Keratinocyte (primary cell): ENCODE data around the gene EGFL8. TPM values are rescaled to one million over a fixed set of nuclear protein-coding genes. Genes with fewer than 3 reads are reported as not detected.
A peak's percentile ranks its signal among the peaks of the same experiment; 100 is the strongest.

Source experiments
- DNase-seq: peaks from one replicate; pipeline ENCODE4 v3.0.0-alpha.2; 2011; ENCODE audit warnings: low read depth, missing footprints, low spot score
- FAIRE-seq: peaks from 2 replicates; lab custom pipeline; 2011; peaks lifted over from hg19 to GRCh38; lab: Jason Lieb, UNC
- H2AFZ ChIP-seq: 2 replicates; pipeline ENCODE4 v1.6.0; 2012; ENCODE audit warnings: low read length, control low read depth, inconsistent platforms; ENCODE audit not compliant: control insufficient read depth
- H3K27ac ChIP-seq: 2 replicates; pipeline ENCODE4 v1.5.1; 2011; ENCODE audit warnings: low read length; ENCODE audit not compliant: control insufficient read depth, insufficient read depth
- H3K27me3 ChIP-seq: 3 replicates; pipeline ENCODE4 v1.6.0; 2011; ENCODE audit warnings: low read length; ENCODE audit not compliant: control insufficient read depth, insufficient read depth; ENCODE audit errors: extremely low read depth
- H3K36me3 ChIP-seq, 2 experiments: 2 replicates in 1 of 2; 3 replicates in 1 of 2; pipeline ENCODE4 v1.5.1; 2011; ENCODE audit warnings: low read length in 2 of 2, mild to moderate bottlenecking in 1 of 2; ENCODE audit not compliant: control insufficient read depth in 2 of 2, insufficient read depth in 2 of 2; ENCODE audit errors: extremely low read depth in 1 of 2
- H3K4me1 ChIP-seq: 3 replicates; pipeline ENCODE4 v1.5.1; 2011; ENCODE audit warnings: low read length; ENCODE audit not compliant: control insufficient read depth, insufficient read depth; ENCODE audit errors: extremely low read depth
- H3K4me2 ChIP-seq: 3 replicates; pipeline ENCODE4 v1.6.0; 2011; ENCODE audit warnings: low read depth, low read length; ENCODE audit not compliant: control insufficient read depth, insufficient read depth; ENCODE audit errors: extremely low read depth
- H3K4me3 ChIP-seq, 3 experiments: fragments of 200-600 bp in 1 of 3; sonication (generic) in 1 of 3; 2 replicates in 2 of 3; 3 replicates in 1 of 3; pipeline ENCODE4 v1.5.1; 2011 to 2016; ENCODE audit warnings: low read length in 3 of 3, mild to moderate bottlenecking in 3 of 3, control low read depth in 2 of 3, inconsistent platforms in 1 of 3, low read depth in 1 of 3, mixed read lengths in 1 of 3, mixed run types in 1 of 3, moderate library complexity in 1 of 3; ENCODE audit not compliant: control insufficient read depth in 2 of 3, insufficient read depth in 2 of 3; ENCODE audit errors: extremely low read depth in 1 of 3
- H3K79me2 ChIP-seq: 2 replicates; pipeline ENCODE4 v1.6.0; 2012; ENCODE audit warnings: low read length; ENCODE audit not compliant: control insufficient read depth, insufficient read depth
- H3K9ac ChIP-seq: 3 replicates; pipeline ENCODE4 v1.6.0; 2011; ENCODE audit warnings: low read length; ENCODE audit not compliant: control insufficient read depth, insufficient read depth; ENCODE audit errors: extremely low read depth
- H3K9me1 ChIP-seq: 3 replicates; pipeline ENCODE4 v1.6.0; 2011; ENCODE audit warnings: low read length; ENCODE audit not compliant: control insufficient read depth, insufficient read depth; ENCODE audit errors: extremely low read depth
- H3K9me3 ChIP-seq: 2 replicates; pipeline ENCODE4 v1.5.1; 2012; ENCODE audit warnings: low read depth, low read length; ENCODE audit not compliant: control insufficient read depth
- H4K20me1 ChIP-seq: 3 replicates; pipeline ENCODE4 v1.6.0; 2011; ENCODE audit warnings: low read length; ENCODE audit not compliant: control insufficient read depth, insufficient read depth; ENCODE audit errors: extremely low read depth
- CTCF ChIP-seq, 3 experiments: IDR thresholded peaks in 1 of 3; conservative IDR thresholded peaks in 1 of 3; optimal IDR thresholded peaks in 1 of 3; 2 replicates in 2 of 3; 3 replicates in 1 of 3; pipeline versions ENCODE3 to v1.5.1; 2011; ENCODE audit warnings: low read length in 3 of 3, mild to moderate bottlenecking in 3 of 3, moderate library complexity in 2 of 3, control low read depth in 1 of 3, inconsistent platforms in 1 of 3; ENCODE audit not compliant: insufficient read depth in 2 of 3; ENCODE audit errors: extremely low read depth in 1 of 3
- EZH2 ChIP-seq: IDR thresholded peaks from one replicate; pipeline ENCODE4 v1.6.1; 2012; ENCODE audit warnings: inconsistent platforms, mild to moderate bottlenecking, low read length, moderate library complexity
- dilution Hi-C: fragments of 300-500 bp; cut with MboI; formaldehyde crosslinking; loops from one replicate; pipeline ENCODE4 v1.7.0; 2020; ENCODE audit warnings: low sequenced_read_pairs; ENCODE audit not compliant: extremely low pct_ligation_motif_present
- polyA plus RNA-seq, 5 experiments: library from polyadenylated mRNA; depleted of rRNA in 3 of 5; stranded (reverse) in 3 of 5; stranded (forward) in 1 of 5; unstranded in 1 of 5; fragments of >200 nt; gene quantifications; 1 replicate in 1 of 5; 2 replicates in 3 of 5; 3 replicates in 1 of 5; pipeline versions ENCODE4 v1.2.1 to v1.2.3, GENCODE V29; 2011 to 2012; ENCODE audit warnings: missing spikeins in 2 of 5, low read depth in 1 of 5, low replicate concordance in 1 of 5

Gene EGFL8
- polyA plus RNA-seq, 1 donor (not counting 4 experiments of a cell fraction or from before 2014, with no cell fraction given), result 3.7 TPM

GRCh38 chr6:32195902-32196681, 31.7 kb downstream of the EGFL8 start:
- H2AFZ ChIP-seq, result peak overlapping the region; percentile 52
- peaks cover 25% of the 10 kb centered on the region for H3K4me1 ChIP-seq
- peak overlapping the region; percentile 100 for H3K4me2 ChIP-seq
- dilution Hi-C loops, result no loop called here
- H3K79me2 ChIP-seq, result no peaks in the 10 kb centered on the region
- FAIRE-seq (no peak), DNase-seq (no peak)
- H4K20me1 ChIP-seq, result no peaks in the 10 kb centered on the region
- no peaks in the 10 kb centered on the region for H3K9me1 ChIP-seq
- peak overlapping the region; percentile 97 for H3K9ac ChIP-seq
- peak overlapping the region; percentile 54 to 91 (median 72) for H3K4me3 ChIP-seq
- H3K36me3 ChIP-seq, result no peaks in the 10 kb centered on the region
- no peaks in the 10 kb centered on the region for H3K9me3 ChIP-seq
- TF ChIP-seq CTCF (optimal IDR thresholded peaks at IDR 0.05 in 1 of 3, IDR thresholded peaks at IDR 0.05 in 1 of 3, conservative IDR thresholded peaks at IDR 0.05 in 1 of 3; ENCODE audit: extremely low read depth in 1 of 3, insufficient read depth in 2 of 3, low read length in 3 of 3), result no peak
- no peak for TF ChIP-seq EZH2
- H3K27me3 ChIP-seq, result no peaks in the 10 kb centered on the region
- peak overlapping the region; percentile 96 for H3K27ac ChIP-seq

- H3K4me3 ChIP-seq, result peak overlapping the region; percentile 54 to 91 (median 72)
- H3K9me3 ChIP-seq, result no peaks in the 10 kb centered on the region
- no peaks in the 10 kb centered on the region for H3K36me3 ChIP-seq
- TF ChIP-seq CTCF (optimal IDR thresholded peaks at IDR 0.05 in 1 of 3, IDR thresholded peaks at IDR 0.05 in 1 of 3, conservative IDR thresholded peaks at IDR 0.05 in 1 of 3; ENCODE audit: extremely low read depth in 1 of 3, insufficient read depth in 2 of 3, low read length in 3 of 3) (no peak), EZH2 (no peak)
- peaks cover 25% of the 10 kb centered on the region for H3K4me1 ChIP-seq
- peak overlapping the region; percentile 96 for H3K27ac ChIP-seq
- no peaks in the 10 kb centered on the region for H3K79me2 ChIP-seq
- dilution Hi-C loops, result no loop called here
- no peaks in the 10 kb centered on the region for H3K9me1 ChIP-seq
- DNase-seq, result no peak
- no peaks in the 10 kb centered on the region for H4K20me1 ChIP-seq
- no peaks in the 10 kb centered on the region for H3K27me3 ChIP-seq
- FAIRE-seq, result no peak
- peak overlapping the region; percentile 100 for H3K4me2 ChIP-seq
- H3K9ac ChIP-seq, result peak overlapping the region; percentile 97
- peak overlapping the region; percentile 52 for H2AFZ ChIP-seq
Measured at GRCh38 chr6:32196682-32197616, 32.6 kb downstream of the EGFL8 start.
